H1 (cell line): ENCODE data around the gene OR52A5. TPM values are rescaled to one million over a fixed set of nuclear protein-coding genes. Genes with fewer than 3 reads are reported as not detected.

Experiments used
- BRCA1 ChIP-seq: IDR thresholded peaks from 2 replicates; pipeline ENCODE4 v1.6.1; 2012; ENCODE audit warnings: low read depth, low read length, improper control_type of control experiment
- JUN ChIP-seq: IDR thresholded peaks from 2 replicates; pipeline ENCODE4 v1.6.1; 2011; ENCODE audit warnings: low read depth, mild to moderate bottlenecking, improper control_type of control experiment, low read length
- NANOG ChIP-seq: IDR thresholded peaks from 2 replicates; pipeline ENCODE4 v1.6.1; 2011; ENCODE audit warnings: low read length, low read depth, mild to moderate bottlenecking, inconsistent platforms; ENCODE audit not compliant: insufficient read depth, poor library complexity, severe bottlenecking
- RXRA ChIP-seq: IDR thresholded peaks from 2 replicates; pipeline ENCODE4 v1.6.1; 2011; ENCODE audit warnings: low read depth, mild to moderate bottlenecking, low read length, moderate library complexity; ENCODE audit not compliant: insufficient read depth
- polyA plus RNA-seq, 7 experiments: library from polyadenylated mRNA; depleted of rRNA in 3 of 7; stranded (reverse) in 5 of 7; unstranded in 2 of 7; fragments of >200 nt in 5 of 7; fragments of 200-250 nt in 2 of 7; gene quantifications; 1 replicate in 5 of 7; 2 replicates in 1 of 7; 4 replicates in 1 of 7; pipeline versions ENCODE4 v1.2.1 to v1.2.3, GENCODE V29; 2011 to 2013; ENCODE audit warnings: missing spikeins in 2 of 7, mixed read lengths in 2 of 7
- total RNA-seq: library from RNA; stranded (reverse); fragmentation: NEBNext Ultra II Directional; extraction: Animal tissue kit (Norgen Biotek cat#: 25700); gene quantifications from 2 replicates; pipeline ENCODE4 v1.2.1, GENCODE V29; 2021
- TF ChIP-seq, protein P1 (sequence below): fragments of 300-600 bp; sonication (generic); IDR thresholded peaks from 2 replicates; pipeline ENCODE4 v1.7.1; 2012; ENCODE audit warnings: low read length, moderate library complexity, mild to moderate bottlenecking, inconsistent platforms; ENCODE audit not compliant: insufficient replicate concordance
- TF ChIP-seq, protein P2 (sequence below), 3 experiments: IDR thresholded peaks; 1 replicate in 2 of 3; 2 replicates in 1 of 3; pipeline versions ENCODE4 v1.5.1 to v1.6.1; 2011; ENCODE audit warnings: low read length in 3 of 3, mild to moderate bottlenecking in 3 of 3, inconsistent platforms in 2 of 3, low read depth in 1 of 3, moderate library complexity in 1 of 3; ENCODE audit not compliant: insufficient read depth in 1 of 3; ENCODE audit errors: control extremely low read depth in 1 of 3

The OR52A5 gene
- total and polyA plus RNA-seq, 2 of the 8 experiments (the other 6 are each of a cell fraction or from before 2014, with no cell fraction given): 0.02 to 0.11 TPM

DNA sequence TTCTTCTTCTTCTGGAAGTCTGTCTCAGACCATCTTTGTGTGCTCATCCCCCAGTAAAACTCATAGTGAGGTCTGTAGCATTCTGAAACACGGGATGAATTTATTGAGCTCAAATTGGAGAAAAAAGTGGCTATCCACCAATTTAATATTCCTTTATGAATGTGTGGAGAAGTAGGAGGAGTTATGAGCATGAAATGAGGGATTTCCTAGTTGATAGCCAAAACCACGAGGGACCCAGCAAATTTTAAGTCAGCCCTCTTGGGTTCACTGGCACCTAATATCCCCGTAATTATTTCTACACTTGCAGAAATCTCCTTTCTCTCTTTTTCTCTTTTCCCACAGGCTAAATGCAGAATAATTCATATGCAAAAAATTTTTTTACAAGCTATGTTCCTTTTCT, 16.5 kb upstream of the OR52A5 start, which contains the start of gene OR52A1 (continued):
- TF ChIP-seq, protein P1, sequence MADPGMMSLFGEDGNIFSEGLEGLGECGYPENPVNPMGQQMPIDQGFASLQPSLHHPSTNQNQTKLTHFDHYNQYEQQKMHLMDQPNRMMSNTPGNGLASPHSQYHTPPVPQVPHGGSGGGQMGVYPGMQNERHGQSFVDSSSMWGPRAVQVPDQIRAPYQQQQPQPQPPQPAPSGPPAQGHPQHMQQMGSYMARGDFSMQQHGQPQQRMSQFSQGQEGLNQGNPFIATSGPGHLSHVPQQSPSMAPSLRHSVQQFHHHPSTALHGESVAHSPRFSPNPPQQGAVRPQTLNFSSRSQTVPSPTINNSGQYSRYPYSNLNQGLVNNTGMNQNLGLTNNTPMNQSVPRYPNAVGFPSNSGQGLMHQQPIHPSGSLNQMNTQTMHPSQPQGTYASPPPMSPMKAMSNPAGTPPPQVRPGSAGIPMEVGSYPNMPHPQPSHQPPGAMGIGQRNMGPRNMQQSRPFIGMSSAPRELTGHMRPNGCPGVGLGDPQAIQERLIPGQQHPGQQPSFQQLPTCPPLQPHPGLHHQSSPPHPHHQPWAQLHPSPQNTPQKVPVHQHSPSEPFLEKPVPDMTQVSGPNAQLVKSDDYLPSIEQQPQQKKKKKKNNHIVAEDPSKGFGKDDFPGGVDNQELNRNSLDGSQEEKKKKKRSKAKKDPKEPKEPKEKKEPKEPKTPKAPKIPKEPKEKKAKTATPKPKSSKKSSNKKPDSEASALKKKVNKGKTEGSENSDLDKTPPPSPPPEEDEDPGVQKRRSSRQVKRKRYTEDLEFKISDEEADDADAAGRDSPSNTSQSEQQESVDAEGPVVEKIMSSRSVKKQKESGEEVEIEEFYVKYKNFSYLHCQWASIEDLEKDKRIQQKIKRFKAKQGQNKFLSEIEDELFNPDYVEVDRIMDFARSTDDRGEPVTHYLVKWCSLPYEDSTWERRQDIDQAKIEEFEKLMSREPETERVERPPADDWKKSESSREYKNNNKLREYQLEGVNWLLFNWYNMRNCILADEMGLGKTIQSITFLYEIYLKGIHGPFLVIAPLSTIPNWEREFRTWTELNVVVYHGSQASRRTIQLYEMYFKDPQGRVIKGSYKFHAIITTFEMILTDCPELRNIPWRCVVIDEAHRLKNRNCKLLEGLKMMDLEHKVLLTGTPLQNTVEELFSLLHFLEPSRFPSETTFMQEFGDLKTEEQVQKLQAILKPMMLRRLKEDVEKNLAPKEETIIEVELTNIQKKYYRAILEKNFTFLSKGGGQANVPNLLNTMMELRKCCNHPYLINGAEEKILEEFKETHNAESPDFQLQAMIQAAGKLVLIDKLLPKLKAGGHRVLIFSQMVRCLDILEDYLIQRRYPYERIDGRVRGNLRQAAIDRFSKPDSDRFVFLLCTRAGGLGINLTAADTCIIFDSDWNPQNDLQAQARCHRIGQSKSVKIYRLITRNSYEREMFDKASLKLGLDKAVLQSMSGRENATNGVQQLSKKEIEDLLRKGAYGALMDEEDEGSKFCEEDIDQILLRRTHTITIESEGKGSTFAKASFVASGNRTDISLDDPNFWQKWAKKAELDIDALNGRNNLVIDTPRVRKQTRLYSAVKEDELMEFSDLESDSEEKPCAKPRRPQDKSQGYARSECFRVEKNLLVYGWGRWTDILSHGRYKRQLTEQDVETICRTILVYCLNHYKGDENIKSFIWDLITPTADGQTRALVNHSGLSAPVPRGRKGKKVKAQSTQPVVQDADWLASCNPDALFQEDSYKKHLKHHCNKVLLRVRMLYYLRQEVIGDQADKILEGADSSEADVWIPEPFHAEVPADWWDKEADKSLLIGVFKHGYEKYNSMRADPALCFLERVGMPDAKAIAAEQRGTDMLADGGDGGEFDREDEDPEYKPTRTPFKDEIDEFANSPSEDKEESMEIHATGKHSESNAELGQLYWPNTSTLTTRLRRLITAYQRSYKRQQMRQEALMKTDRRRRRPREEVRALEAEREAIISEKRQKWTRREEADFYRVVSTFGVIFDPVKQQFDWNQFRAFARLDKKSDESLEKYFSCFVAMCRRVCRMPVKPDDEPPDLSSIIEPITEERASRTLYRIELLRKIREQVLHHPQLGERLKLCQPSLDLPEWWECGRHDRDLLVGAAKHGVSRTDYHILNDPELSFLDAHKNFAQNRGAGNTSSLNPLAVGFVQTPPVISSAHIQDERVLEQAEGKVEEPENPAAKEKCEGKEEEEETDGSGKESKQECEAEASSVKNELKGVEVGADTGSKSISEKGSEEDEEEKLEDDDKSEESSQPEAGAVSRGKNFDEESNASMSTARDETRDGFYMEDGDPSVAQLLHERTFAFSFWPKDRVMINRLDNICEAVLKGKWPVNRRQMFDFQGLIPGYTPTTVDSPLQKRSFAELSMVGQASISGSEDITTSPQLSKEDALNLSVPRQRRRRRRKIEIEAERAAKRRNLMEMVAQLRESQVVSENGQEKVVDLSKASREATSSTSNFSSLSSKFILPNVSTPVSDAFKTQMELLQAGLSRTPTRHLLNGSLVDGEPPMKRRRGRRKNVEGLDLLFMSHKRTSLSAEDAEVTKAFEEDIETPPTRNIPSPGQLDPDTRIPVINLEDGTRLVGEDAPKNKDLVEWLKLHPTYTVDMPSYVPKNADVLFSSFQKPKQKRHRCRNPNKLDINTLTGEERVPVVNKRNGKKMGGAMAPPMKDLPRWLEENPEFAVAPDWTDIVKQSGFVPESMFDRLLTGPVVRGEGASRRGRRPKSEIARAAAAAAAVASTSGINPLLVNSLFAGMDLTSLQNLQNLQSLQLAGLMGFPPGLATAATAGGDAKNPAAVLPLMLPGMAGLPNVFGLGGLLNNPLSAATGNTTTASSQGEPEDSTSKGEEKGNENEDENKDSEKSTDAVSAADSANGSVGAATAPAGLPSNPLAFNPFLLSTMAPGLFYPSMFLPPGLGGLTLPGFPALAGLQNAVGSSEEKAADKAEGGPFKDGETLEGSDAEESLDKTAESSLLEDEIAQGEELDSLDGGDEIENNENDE: no peak
- TF ChIP-seq JUN: no peak
- no peak for TF ChIP-seq NANOG
- TF ChIP-seq BRCA1: no peak
- TF ChIP-seq RXRA: no peak
- TF ChIP-seq, protein P2, sequence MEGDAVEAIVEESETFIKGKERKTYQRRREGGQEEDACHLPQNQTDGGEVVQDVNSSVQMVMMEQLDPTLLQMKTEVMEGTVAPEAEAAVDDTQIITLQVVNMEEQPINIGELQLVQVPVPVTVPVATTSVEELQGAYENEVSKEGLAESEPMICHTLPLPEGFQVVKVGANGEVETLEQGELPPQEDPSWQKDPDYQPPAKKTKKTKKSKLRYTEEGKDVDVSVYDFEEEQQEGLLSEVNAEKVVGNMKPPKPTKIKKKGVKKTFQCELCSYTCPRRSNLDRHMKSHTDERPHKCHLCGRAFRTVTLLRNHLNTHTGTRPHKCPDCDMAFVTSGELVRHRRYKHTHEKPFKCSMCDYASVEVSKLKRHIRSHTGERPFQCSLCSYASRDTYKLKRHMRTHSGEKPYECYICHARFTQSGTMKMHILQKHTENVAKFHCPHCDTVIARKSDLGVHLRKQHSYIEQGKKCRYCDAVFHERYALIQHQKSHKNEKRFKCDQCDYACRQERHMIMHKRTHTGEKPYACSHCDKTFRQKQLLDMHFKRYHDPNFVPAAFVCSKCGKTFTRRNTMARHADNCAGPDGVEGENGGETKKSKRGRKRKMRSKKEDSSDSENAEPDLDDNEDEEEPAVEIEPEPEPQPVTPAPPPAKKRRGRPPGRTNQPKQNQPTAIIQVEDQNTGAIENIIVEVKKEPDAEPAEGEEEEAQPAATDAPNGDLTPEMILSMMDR (IDR thresholded peaks at IDR 0.05; ENCODE audit: control extremely low read depth in 1 of 3, insufficient read depth in 1 of 3, low read depth in 1 of 3, low read length in 3 of 3): no peak
